ENCODE results near the gene DAZAP2. TPM values are rescaled to one million over a fixed set of nuclear protein-coding genes. Genes with fewer than 3 reads are reported as not detected.

DAZAP2 gene
- total and polyA plus RNA-seq, 2 of the 4 experiments (the other 2 are of a cell fraction) = 62.2 to 202 TPM

DNA sequence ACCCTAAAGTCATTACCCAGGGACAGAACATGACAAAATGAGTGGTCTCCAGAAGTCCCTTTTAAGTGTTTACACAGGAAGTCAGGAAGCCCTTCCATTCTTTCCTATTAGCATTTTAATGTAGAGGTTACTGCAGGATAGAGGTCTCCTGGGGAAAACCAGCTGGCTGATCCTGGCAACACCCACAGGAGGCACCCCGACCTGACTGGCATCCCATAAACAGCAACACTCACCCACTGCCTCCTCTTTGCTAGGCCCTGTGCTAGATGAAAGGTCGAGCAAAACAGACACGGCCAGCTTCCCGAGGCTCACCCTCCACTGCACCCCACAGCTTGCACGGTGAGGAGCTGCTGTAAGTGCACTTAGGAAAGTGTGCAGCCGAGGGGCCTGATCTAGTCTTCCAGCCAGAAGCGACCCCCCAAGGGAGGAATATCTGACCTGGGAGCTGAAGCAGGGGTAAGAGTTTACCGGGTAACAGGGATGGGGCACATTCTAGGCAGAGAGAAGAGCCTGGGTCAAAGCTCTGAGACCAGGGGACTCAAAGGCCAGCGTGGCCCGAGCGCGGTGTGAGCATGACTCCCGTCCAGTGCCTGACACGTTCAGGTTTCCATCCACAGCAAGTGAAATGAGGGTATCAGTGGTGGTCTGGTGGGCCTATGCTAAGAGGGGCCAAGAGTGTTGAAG lies 9.0 kb downstream of the DAZAP2 start:
- no peak overlapping the region for H3K56ac ChIP-seq (ENCODE audit: extremely low read depth, insufficient read depth, low read length)
- ATAC-seq (ENCODE audit: low read depth) = peak; percentile 32
- H3K9ac ChIP-seq (ENCODE audit: low read depth, low read length) = no peak overlapping the region
- H2AFZ ChIP-seq (replicated peaks; ENCODE audit: low read length, poor library complexity) = peak overlapping the region; percentile 61
- TF ChIP-seq CEBPB (IDR thresholded peaks at IDR 0.05; ENCODE audit: low read depth, low read length) (no peak), BHLHE40 (IDR thresholded peaks at IDR 0.05; ENCODE audit: low read depth, low read length) (no peak)
- no peak overlapping the region for H3K4me3 ChIP-seq (ENCODE audit: insufficient read depth, low read depth, low read length)
- no peaks in the 10 kb centered on the region for H3K27me3 ChIP-seq (ENCODE audit: control insufficient read depth, insufficient read depth, low read length)
- no peak overlapping the region for H2BK15ac ChIP-seq (ENCODE audit: low read depth, low read length)
- peaks cover 11 to 63% of the 10 kb centered on the region in 2 experiments; a peak in 3 of 4 replicates for H3K79me1 ChIP-seq (ENCODE audit: low read depth in 1 of 2, low read length in 2 of 2)
- no TSS peak for BruUV-seq (replicated peaks)
- no peak overlapping the region; the same call in 1 of the 2 replicates for H3K4ac ChIP-seq (ENCODE audit: low read depth, low read length)
- H3K14ac ChIP-seq (replicated peaks; ENCODE audit: low read depth, low read length) = no peak overlapping the region
- H2AK9ac ChIP-seq (replicated peaks; ENCODE audit: low read depth, low read length, poor library complexity) = peak overlapping the region; percentile 85
- H4K91ac ChIP-seq (ENCODE audit: insufficient read depth, low read depth, low read length) = no peak overlapping the region
- intact Hi-C loops (cut with micrococcal nuclease) (no loop called here), dilution Hi-C loops (cut with HindIII; ENCODE audit: low sequenced_read_pairs, unreplicated experiment) (no loop called here), in situ Hi-C loops (cut with MboI; ENCODE audit: low sequenced_read_pairs) (no loop called here)
- peaks cover 10% of the 10 kb centered on the region for H3K4me1 ChIP-seq (ENCODE audit: control insufficient read depth, insufficient read depth, low read length)
- peak overlapping the region; percentile 13; the same call in 1 of the 2 replicates for H3K4me2 ChIP-seq (ENCODE audit: low read depth, low read length)
- H3K9me1 ChIP-seq (ENCODE audit: insufficient read depth, low read length) = peaks cover 8% of the 10 kb centered on the region; the same call in 1 of the 2 replicates
- no peak for DNase-seq
- H4K8ac ChIP-seq (ENCODE audit: low read depth in 2 of 2, low read length in 2 of 2) = peak overlapping the region in 1 of 2 experiments; percentile 53; a peak in 2 of 4 replicates
- peaks cover 21% of the 10 kb centered on the region for H3K36me3 ChIP-seq (ENCODE audit: control insufficient read depth, insufficient read depth, low read length)
- no peak overlapping the region for H3K18ac ChIP-seq (ENCODE audit: low read depth, low read length)
- peak overlapping the region; percentile 3 for H4K5ac ChIP-seq (ENCODE audit: low read depth, low read length)
- no peaks in the 10 kb centered on the region for H4K20me1 ChIP-seq (ENCODE audit: insufficient read depth, low read length)
- WGBS, 2 experiments (ENCODE audit: extremely low coverage in 2 of 2, insufficient read length in 1 of 2) = 70% methylated on average over 3 of the region's 14 CpGs; no CpG with 5 or more reads in 1 of the 2 experiments
- no peak overlapping the region for H3K27ac ChIP-seq (ENCODE audit: insufficient read depth, low read length)
- no peak overlapping the region; the same call in 1 of the 2 replicates for H3K23ac ChIP-seq (ENCODE audit: low read depth, low read length)
- peak overlapping the region; percentile 1 for H2BK5ac ChIP-seq (ENCODE audit: low read depth, low read length, poor library complexity, severe bottlenecking)
- H3K9me3 ChIP-seq (ENCODE audit: control insufficient read depth, insufficient read depth, low read length) = no peaks in the 10 kb centered on the region
- no peak overlapping the region for H2BK20ac ChIP-seq (ENCODE audit: low read depth, low read length)
- H2BK120ac ChIP-seq (ENCODE audit: low read depth, low read length) = no peak overlapping the region
- ChIA-PET POLR2A (ENCODE audit: unreplicated experiment) (no interaction called here), CTCF (interaction anchor here (0.9 kb wide), 1 partner anchor 15 kb away, joined by 4 read pairs; no protein-coding TSS in a partner anchor)
- H2AK5ac ChIP-seq (ENCODE audit: low read depth, low read length) = no peak overlapping the region
